Stimulated activated CD8-positive, alpha-beta memory T cell treated with anti-CD3 and anti-CD28 coated beads, Interleukin-15, amount 100 ng/mL, for 4 hours (primary cell): Measurements from ENCODE around the gene DIS3L2.
"Not testable (repeated sequence)": the region's sequence is repeated elsewhere in the genome, so short reads cannot be mapped to it uniquely, and the experiment has no call there.

Experiments used
- DNase-seq, 2 donors: peaks; one replicate each; pipeline ENCODE4 v3.0.0-alpha.2; 2020; ENCODE audit warnings: low read depth in 2 of 2

The DIS3L2 gene

DNA sequence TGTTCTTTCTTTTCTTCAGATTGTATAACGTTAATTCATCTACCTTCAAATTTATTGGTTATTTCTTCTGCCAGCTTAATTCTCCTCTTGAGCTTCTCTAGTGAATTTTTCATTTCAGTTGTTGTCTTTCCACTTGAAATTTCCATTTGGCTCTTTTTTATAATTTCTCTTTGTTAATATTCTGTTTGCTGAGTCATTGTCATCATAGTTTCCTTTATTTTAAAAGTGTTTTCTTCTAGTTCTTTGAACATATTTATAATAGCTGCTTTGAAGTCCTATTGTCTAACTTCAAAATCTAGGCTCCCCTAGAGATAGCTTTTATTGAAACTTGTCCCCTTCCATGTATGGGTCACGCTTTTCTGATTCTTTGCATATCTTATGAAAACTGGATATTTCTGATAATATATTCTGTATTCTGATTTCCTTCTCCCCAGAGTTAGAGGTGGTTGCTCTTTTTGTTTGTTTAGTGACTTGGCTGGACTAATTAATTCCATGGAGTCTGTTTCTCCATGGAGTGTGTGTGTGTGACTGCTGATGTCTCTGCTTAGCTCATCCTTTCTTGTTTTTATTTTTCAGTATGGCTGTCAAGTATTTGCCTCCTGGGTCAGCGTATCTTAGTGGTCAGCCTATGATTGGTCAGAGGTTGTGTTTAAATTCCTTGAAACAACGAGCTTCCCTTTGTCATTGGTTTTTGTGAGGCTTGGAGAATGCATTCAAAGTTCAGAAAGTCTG is 47.6 kb downstream of the DIS3L2 start:
- no peak for DNase-seq

DNA sequence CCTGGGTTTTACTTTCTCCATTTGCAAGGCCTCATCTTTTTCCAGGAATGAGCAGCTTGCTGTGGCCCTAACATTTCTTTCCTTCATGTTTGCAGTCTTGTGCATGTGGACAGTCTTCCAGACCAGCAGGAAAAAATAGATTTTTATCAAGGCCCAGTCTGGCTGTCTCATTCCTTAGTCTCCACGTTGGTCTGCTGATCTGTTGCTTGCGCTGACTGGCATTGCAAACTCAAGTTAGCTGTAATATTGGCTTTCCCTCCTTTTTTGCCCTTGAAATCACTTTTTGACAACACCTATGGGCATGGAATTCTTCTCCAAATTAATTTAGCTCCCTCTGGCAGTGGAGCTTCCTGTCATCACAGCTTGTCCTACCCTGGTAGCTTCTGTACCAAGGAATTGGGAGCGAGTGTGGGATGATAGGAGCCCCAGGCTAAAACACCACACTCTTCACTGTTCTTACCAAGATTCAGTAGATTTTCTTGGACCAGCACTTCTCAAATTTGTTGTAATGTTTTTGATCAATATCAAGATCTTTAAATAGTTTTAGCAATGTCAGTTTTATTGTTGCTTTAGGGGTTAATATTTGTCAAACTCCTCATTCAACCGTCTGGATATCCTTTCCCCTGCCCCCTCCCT is 48.2 kb downstream of the DIS3L2 start:
- DNase-seq, result no peak

- no peak for DNase-seq
These were observed 52.3 kb downstream of the DIS3L2 start for GRCh38 chr2:232013701-232014353.

DNA sequence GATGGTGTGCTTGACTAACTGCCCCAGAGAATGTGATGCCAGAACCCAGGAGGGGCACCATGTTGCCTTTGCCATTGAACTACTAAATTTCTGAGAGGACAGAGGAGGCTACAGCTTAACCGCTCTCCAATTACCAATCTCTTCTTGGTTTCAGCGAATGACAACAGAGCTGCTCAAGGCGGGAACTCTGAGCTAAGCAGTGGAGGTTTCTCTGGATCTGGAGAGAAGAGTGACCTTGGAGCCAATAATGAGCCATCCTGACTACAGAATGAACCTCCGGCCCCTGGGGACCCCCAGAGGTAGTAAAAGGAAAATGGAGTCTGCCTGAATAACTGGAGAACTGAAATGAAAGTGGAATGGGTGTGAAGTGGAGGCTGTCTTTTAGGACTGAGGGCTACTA is 53.2 kb downstream of the DIS3L2 start:
- DNase-seq, result no peak

DNA sequence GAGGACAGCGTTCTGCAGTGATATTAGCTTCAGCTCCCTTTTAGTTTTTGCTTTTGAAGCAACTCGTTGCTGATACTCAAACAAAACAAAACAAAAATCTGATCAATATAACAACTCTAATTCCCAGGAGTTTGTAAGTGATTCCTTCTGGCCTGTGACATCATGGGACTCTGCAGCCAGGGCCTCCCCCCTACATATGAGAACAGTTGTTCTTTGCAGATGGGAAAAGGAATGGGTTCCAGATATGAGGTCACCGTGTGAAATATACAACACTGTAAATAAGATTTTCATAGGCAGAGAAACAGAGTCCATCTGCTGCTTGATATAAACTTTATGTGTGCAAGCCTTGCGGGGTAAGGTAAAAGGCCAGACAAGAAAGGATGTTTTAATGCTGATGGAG is 56.7 kb downstream of the DIS3L2 start:
- DNase-seq, result no peak

DNA sequence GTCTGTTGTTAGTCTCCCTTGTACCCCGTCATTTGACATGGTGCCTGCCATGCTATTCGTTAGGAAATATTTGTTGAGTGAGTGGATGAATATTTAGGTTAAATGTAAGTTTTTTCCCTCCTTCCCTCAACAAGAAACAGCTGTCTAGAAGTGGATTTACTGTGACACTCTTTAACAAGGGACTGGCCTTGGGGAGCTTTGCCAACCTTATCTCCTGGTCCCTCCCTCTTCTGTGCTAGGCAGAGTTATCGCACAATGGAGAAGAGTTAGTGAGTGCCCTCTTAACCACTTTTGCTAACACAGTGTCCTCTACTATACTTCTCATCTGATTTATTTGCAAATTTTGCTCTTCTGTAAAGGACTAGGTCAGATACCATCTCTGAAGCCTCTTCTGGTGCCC is 61.2 kb downstream of the DIS3L2 start:
- DNase-seq, result no peak

DNA sequence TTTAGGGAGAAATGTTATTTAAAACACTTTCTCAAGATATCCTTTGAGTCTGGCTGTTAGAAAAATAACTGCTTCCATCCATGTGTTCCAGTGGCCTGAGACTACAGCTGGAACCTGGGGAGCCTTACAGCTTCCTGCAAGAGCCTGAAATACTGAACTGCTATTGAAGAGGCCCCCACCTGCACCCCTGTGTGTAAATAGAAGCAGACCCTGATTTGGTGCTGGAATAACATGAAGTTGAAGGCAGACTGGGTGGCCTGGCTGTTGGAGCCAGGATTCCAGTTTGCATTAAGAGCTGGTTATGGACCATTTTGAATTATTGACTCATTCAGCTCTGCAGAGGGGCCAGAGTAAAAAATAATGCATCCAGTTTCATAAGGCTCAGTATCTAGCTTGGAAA is 61.9 kb downstream of the DIS3L2 start:
- DNase-seq, result no peak

DNA sequence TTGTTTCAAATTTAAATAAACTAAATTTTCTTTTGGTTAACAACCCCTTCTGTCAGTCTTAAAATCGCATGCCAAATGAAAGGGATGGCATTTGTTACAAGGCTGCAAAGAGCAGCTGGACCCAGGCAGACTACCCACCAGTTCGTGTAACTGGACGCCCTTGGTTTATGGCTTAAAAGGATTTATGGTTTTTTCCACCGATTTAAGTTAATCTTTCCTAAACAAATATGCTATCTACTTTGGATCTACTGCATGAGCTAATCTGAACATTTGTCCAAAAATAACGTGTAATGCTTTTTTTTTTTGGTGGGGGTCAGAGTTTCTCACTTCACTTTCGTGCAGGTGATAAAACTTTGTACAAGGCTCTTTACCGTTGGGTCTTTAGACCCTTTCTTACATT is 62.9 kb downstream of the DIS3L2 start:
- DNase-seq, result no peak

DNA sequence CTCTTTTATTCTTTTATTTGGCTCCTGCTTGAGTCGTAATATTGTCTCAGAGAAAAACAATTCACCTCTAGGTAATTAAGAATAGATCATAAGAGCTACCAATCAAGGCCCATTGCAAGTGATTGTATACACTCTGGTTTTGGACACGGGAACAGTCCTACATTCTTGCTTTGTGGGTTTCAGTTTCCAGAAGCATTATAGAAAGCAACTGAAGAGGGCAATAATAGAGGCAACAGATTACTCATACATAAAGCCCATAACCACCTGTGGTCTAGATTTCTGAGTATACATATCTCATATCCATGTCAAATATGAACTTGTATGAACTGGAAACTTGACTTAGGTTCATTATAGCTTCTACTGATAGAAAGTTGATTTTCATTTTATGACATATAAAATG is 65.4 kb downstream of the DIS3L2 start:
- no peak for DNase-seq

DNA sequence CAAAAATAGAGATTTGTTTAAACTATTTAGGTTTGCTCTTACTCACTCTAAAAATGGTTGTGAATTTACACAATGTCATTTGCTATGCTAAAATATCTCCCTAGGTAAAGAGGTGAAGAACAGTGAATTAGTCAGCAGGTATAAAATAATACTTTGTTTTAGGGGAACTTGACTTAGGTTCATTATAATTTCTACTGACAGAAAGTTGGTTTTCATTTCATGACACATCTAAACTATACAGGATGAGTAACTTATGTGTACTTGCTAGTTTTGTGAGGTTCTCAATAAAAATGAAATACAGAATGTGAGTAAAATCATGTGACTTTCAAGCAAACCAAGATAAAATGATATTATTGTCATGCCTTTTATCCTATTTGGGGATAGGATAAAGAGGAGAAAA is 66.0 kb downstream of the DIS3L2 start:
- no peak for DNase-seq

DNA sequence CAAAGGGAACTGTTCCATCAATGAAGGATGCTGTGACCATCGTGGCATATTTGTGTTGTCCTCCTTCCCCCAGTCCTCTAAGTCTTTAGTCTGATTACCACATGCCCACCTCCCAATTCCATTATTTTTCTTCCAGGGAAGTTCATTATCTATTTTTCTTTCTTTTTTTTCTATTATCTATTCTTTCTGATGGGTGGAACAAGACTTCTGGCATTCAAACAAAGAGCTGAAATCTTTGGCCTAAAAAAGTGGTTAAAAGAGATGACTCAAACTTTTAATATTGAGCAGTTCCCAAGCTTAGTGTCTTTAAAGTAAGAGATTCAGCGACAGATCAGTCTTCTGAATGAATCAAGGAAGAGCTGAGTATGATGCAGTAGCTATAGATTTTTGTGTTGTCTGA is 66.6 kb downstream of the DIS3L2 start:
- no peak for DNase-seq

GRCh38 chr2:232028631-232029030 is 67.1 kb downstream of the DIS3L2 start:
- no peak for DNase-seq

DNA sequence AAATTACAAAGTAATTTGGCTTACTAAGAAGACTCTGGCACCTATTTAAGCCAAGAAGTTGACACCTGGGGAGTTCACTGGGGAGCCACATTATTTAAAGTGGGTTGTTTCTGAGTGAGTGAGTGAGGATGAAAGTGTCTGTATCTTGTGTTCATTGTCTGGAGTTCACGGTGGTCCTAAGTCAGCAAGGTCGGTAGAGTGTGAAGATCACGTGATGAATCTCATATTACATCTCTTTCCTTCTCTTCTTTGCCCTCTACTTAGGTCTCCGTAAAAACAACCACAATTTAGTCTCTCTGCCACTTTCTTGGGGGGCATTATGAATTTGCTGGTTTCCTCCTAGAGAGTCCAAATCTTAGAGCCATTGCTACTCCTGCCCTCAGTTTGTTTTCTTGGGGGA is 67.8 kb downstream of the DIS3L2 start:
- no peak for DNase-seq

DNA sequence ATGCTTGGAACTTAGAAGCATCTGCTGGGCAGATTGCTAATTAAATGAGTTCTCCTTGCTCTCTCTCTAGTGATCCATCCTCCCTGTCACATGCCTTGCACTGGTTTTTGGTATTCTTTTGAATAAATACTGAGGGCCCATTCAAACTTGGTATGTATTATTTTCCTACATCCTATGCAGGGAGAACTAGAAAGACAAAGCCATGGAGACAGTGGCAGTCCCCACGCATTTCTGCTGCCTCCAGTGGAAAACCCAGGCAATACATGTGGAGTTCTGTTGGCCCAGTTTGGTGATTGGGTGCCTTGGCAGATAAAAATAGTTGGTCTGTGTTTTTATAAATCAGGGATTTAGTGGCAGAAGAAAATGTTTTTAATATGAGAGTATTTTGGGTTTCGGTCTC is 68.7 kb downstream of the DIS3L2 start:
- no peak for DNase-seq

DNA sequence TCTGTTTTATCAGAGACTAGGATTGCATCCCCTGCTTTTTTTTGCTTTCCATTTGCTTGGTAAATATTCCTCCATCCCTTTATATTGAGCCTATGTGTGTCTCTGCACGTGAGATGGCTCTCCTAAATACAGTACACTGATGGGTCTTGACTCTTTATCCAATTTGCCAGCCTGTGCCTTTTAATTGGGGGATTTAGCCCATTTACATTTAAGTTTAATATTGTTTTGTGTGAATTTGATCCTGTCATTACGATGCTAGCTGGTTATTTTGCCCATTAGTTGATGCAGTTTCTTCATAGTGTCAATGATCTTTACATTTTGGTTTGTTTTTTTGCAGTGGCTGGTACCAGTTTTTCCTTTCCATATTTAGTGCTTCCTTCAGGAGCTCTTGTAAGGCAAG is 73.8 kb downstream of the DIS3L2 start:
- DNase-seq, result not testable (repeated sequence)

- not testable (repeated sequence) for DNase-seq
These were observed 75.4 kb downstream of the DIS3L2 start for GRCh38 chr2:232036876-232037275.

DNA sequence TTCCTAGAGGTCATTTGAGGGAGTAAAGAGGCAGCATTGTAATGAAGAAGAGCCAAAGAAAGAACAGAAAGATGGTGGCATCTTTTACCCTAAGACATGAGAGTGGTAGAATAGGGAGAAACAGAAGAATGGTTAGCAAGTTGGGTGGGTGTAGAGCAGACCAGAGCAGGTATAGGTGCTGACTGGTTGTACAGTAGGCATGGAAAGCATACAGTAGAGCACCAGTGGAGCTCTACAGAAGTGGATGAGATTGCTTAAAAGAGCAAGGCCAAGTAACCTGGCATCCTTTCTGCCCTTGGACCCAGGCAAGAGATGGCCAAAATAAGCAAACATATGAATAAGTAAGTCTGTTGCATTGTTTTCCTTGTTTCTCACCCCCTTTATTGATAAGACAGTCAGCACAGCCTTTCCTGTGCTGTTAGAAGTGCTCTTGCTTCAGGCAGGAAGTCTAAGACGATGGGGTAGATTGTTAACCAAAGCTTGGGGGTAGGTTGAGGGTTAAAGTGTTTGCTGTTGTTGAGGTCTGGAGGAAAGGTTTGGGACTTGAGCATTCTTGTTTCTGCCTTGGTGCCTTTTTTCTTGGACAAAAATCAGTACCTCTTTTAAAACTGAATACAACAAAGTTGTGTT is 76.9 kb downstream of the DIS3L2 start:
- DNase-seq, result no peak

GRCh38 chr2:232038881-232039485 is 77.5 kb downstream of the DIS3L2 start:
- DNase-seq, result no peak

DNA sequence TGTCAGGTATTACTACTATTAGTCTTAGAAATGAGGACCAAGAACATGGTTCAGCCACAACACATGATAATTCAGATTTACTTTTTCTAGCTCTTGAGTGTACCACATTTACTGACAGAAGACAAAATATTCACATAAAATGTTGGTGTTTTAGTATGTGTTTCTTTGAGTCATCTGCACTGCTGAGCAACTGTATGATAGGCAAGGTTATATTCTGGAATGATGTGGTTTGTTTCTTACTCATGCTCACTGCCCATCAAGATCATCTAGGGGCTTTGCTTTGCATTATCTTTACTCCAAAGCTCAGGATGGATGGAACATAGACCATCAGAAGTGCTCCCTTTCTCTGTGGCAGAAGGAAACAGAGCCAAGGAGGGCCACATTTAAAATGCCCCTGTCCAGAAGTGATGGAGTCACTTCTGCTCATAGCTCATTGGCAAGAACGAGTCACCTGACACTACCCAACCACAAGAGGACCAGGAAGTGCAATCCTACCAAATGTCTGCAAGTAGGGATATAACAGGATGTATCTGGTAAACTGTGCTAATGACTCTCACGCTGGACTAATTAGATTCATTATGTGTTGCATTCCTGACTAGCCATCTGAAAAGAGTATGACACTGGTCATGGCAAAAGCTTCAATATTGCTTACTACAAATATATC is 81.5 kb downstream of the DIS3L2 start:
- DNase-seq, result no peak

DNA sequence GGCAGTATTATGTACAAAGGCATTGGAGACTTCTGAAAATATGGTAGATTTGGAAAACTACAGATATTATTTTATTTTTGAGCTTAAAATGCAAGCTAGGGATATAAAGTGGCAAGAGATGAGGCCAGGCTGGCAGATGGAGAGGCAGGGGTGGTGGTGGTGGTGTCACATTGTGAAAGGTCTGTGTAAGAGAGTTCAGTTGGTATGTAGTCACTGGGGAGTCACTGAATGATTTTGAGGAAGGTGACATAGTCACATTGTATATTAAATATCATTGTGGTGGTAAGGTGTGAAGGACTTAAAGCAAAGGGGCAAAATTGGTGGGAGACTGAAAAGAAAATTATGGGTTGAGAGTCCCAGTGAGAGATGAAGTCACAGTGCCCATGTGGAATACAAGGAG is 82.5 kb downstream of the DIS3L2 start:
- DNase-seq, result no peak

GRCh38 chr2:232049350-232049749 is 87.8 kb downstream of the DIS3L2 start:
- DNase-seq, result no peak

DNA sequence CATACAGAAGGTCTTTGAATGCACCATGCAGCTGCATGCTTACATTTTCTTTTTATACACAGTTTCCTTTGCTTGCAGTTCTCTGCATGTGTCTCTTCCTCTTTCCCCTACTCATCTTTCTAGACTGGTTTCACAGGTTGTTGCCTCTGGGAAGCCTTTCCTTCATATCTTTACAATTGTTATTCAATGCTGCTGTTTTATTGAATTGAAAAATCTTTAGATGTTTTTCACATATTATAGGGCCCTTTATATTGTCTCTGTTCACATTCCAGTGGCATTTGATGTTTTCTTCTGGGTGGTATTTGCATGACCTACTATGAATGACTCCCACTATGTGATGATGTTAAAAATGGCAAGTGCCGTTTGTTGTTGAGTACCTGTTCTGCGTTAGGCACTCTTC is 91.1 kb downstream of the DIS3L2 start:
- DNase-seq, result no peak
